ENCODE measurements around the gene MAB21L4.

GRCh38 chr2:240876475-240877251, 19.3 kb downstream of the MAB21L4 start:
- TF ChIP-seq YY1 (IDR thresholded peaks at IDR 0.05; ENCODE audit: insufficient read depth, insufficient read length) (no peak), ZNF274 (IDR thresholded peaks at IDR 0.05; ENCODE audit: low read depth, low read length) (no peak)
